Suprapubic skin (tissue), 4 donors: ENCODE results near the gene CREB5.

Experiments used
- CTCF ChIP-seq, 2 donors: fragments of 200-600 bp in 1 of 2; fragments of 450-650 bp in 1 of 2; sonication (generic) in 1 of 2; IDR thresholded peaks; one replicate each; pipeline ENCODE4 v1.5.1; 2016 to 2019; ENCODE audit warnings: antibody characterized with exemption in 2 of 2, mild to moderate bottlenecking in 1 of 2, moderate library complexity in 1 of 2
- EP300 ChIP-seq: sonication (generic); formaldehyde crosslinking; IDR thresholded peaks from one replicate; pipeline ENCODE4 v1.6.1; 2017; ENCODE audit warnings: antibody characterized with exemption
- POLR2A ChIP-seq, 2 donors: fragments of 450-650 bp; IDR thresholded peaks; one replicate each; pipeline ENCODE4 v1.6.1; 2017; ENCODE audit warnings: antibody characterized with exemption in 2 of 2, mild to moderate bottlenecking in 2 of 2, moderate library complexity in 2 of 2
- POLR2AphosphoS5 ChIP-seq, 3 donors: sonication (generic); formaldehyde crosslinking; IDR thresholded peaks; one replicate each; pipeline ENCODE4 v1.6.1; 2017; ENCODE audit warnings: antibody characterized with exemption in 3 of 3

GRCh38 chr7:28874001-28874400 is 461.7 kb downstream of the CREB5 start:
- TF ChIP-seq POLR2AphosphoS5 (IDR thresholded peaks at IDR 0.05): no peak
- no peak for TF ChIP-seq CTCF (IDR thresholded peaks at IDR 0.05)
- no peak for TF ChIP-seq POLR2A (IDR thresholded peaks at IDR 0.05)
- TF ChIP-seq EP300: no peak
